ENCODE results near the gene MYO18B.

DNA sequence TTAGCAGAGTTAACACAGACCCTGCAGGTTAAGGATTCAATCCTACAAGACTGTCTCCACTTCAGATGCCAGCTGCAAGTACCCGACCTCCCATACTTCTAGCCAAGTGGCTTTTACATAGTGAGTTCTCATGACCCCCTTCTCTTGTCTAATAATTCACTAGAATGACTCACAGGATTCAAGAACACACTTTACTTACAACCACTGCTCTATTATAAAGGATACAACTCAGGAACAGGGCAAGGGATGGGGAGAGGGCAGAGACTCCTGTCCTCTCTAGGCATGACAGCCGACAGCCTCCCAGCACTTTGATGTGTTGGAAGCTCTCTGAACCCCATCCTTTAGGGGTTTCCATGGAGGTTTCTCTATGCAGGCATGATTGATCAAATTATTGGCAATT lies 60.0 kb downstream of the MYO18B start:
- TF ChIP-seq, protein P1, sequence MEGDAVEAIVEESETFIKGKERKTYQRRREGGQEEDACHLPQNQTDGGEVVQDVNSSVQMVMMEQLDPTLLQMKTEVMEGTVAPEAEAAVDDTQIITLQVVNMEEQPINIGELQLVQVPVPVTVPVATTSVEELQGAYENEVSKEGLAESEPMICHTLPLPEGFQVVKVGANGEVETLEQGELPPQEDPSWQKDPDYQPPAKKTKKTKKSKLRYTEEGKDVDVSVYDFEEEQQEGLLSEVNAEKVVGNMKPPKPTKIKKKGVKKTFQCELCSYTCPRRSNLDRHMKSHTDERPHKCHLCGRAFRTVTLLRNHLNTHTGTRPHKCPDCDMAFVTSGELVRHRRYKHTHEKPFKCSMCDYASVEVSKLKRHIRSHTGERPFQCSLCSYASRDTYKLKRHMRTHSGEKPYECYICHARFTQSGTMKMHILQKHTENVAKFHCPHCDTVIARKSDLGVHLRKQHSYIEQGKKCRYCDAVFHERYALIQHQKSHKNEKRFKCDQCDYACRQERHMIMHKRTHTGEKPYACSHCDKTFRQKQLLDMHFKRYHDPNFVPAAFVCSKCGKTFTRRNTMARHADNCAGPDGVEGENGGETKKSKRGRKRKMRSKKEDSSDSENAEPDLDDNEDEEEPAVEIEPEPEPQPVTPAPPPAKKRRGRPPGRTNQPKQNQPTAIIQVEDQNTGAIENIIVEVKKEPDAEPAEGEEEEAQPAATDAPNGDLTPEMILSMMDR (conservative IDR thresholded peaks at IDR 0.05; ENCODE audit: low read depth, low read length) = no peak
- TF ChIP-seq MAFK (IDR thresholded peaks at IDR 0.05; ENCODE audit: low read depth, low read length) = no peak
- no peak for TF ChIP-seq MXI1 (IDR thresholded peaks at IDR 0.05; ENCODE audit: borderline replicate concordance, low read depth, low read length)
- TF ChIP-seq POLR2A (IDR thresholded peaks at IDR 0.05; ENCODE audit: low read depth, low read length) = no peak
- TF ChIP-seq, protein P2, sequence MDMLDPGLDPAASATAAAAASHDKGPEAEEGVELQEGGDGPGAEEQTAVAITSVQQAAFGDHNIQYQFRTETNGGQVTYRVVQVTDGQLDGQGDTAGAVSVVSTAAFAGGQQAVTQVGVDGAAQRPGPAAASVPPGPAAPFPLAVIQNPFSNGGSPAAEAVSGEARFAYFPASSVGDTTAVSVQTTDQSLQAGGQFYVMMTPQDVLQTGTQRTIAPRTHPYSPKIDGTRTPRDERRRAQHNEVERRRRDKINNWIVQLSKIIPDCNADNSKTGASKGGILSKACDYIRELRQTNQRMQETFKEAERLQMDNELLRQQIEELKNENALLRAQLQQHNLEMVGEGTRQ (IDR thresholded peaks at IDR 0.05; ENCODE audit: low read depth, low read length) = no peak
- TF ChIP-seq RAD21 (IDR thresholded peaks at IDR 0.05; ENCODE audit: low read length) = no peak
